Spleen (tissue), 11 donors: Measurements from ENCODE around the gene ZG16. TPM values are rescaled to one million over a fixed set of nuclear protein-coding genes. Genes with fewer than 3 reads are reported as not detected.
"Not testable (repeated sequence)": the region's sequence is repeated elsewhere in the genome, so short reads cannot be mapped to it uniquely, and the experiment has no call there.

Experiments
- DNase-seq: peaks from one replicate; pipeline ENCODE4 v3.0.0-alpha.2; 2020
- H3K27ac ChIP-seq, 8 donors: fragments of 200-600 bp; sonication (generic) in 7 of 8; 1 replicate in 4 of 8; 2 replicates in 4 of 8; pipeline versions ENCODE4 v1.5.0 to v1.8.0; 2016 to 2021; ENCODE audit warnings: inconsistent platforms in 4 of 8, mild to moderate bottlenecking in 4 of 8, moderate library complexity in 1 of 8
- H3K27me3 ChIP-seq, 7 donors: fragments of 200-600 bp; sonication (generic) in 6 of 7; replicated peaks in 1 of 7; 1 replicate in 4 of 7; 2 replicates in 3 of 7; pipeline versions ENCODE4 v1.5.0 to v1.8.0; 2016 to 2021; ENCODE audit warnings: inconsistent platforms in 3 of 7, mild to moderate bottlenecking in 1 of 7
- H3K36me3 ChIP-seq, 6 donors: fragments of 200-600 bp; sonication (generic) in 5 of 6; 1 replicate in 4 of 6; 2 replicates in 2 of 6; pipeline versions ENCODE4 v1.5.0 to v1.8.0; 2016 to 2021; ENCODE audit warnings: inconsistent platforms in 2 of 6
- H3K4me1 ChIP-seq, 6 donors: fragments of 200-600 bp; sonication (generic) in 5 of 6; 1 replicate in 3 of 6; 2 replicates in 3 of 6; pipeline versions ENCODE4 v1.5.0 to v1.8.0; 2016 to 2021; ENCODE audit warnings: inconsistent platforms in 3 of 6
- H3K4me3 ChIP-seq, 8 donors: fragments of 200-600 bp; sonication (generic) in 7 of 8; 1 replicate in 4 of 8; 2 replicates in 4 of 8; pipeline versions ENCODE4 v1.5.0 to v1.8.0; 2016 to 2021; ENCODE audit warnings: inconsistent platforms in 4 of 8, mild to moderate bottlenecking in 4 of 8, moderate library complexity in 2 of 8
- H3K9me3 ChIP-seq, 8 donors: fragments of 200-600 bp; sonication (generic) in 7 of 8; 1 replicate in 4 of 8; 2 replicates in 4 of 8; pipeline versions ENCODE4 v1.5.0 to v1.8.0; 2016 to 2021; ENCODE audit warnings: inconsistent platforms in 4 of 8
- CTCF ChIP-seq, 11 experiments: fragments of 200-600 bp in 7 of 11; fragments of 450-650 bp in 4 of 11; sonication (generic) in 4 of 11; IDR thresholded peaks in 8 of 11; conservative IDR thresholded peaks in 3 of 11; 1 replicate in 7 of 11; 2 replicates in 4 of 11; pipeline versions ENCODE4 v1.4.0 to v1.8.0; 2016 to 2021; ENCODE audit warnings: antibody characterized with exemption in 11 of 11, inconsistent platforms in 4 of 11, mild to moderate bottlenecking in 1 of 11
- POLR2A ChIP-seq, 3 donors: fragments of 450-650 bp; IDR thresholded peaks; one replicate each; pipeline ENCODE4 v1.5.1; 2017; ENCODE audit warnings: antibody characterized with exemption in 3 of 3, mild to moderate bottlenecking in 1 of 3
- POLR2AphosphoS5 ChIP-seq, 3 donors: sonication (generic); formaldehyde crosslinking; IDR thresholded peaks; one replicate each; pipeline ENCODE4 v1.5.1; 2017; ENCODE audit warnings: antibody characterized with exemption in 3 of 3
- WGBS, 5 donors: extraction: QIAGEN DNeasy Blood & Tissue Kit in 3 of 5; methylation state at CpG; one replicate each; pipeline versions ENCODE4 v1.1.5 to v1.1.7; 2013 to 2018; 5-methylcytosine and 5-hydroxymethylcytosine counted together
- intact Hi-C: fragments of 100-400 bp; cut with DNase I; formaldehyde crosslinking; loops from one replicate; pipeline ENCODE4 v1.15.0; 2023; ENCODE audit warnings: low total_unique reads
- polyA plus RNA-seq, 3 donors: library from polyadenylated mRNA; stranded (reverse); fragments of 200-250 nt; gene quantifications; one replicate each; pipeline ENCODE4 v1.2.1, GENCODE V29; 2013
- total RNA-seq, 7 donors: library from RNA; depleted of rRNA in 3 of 7; stranded (reverse); fragments of >200 nt in 3 of 7; fragmentation: NEBNext Ultra II Directional in 4 of 7; extraction: Animal tissue kit (Norgen Biotek cat#: 25700) in 4 of 7; gene quantifications; one replicate each; pipeline versions ENCODE4 v1.1.0 to v1.2.1, GENCODE V29; 2016 to 2021
- donor health status: healthy with polysubstance abuse.
- donor health status: DM: no; HTN: no; CAD: no; lungs with moderate emphysema.
- donor health status: DM: no; HTN: no; CAD: no.
- donor health status: Bipolar disorder and iron deficiency.
- donor health status: healthy.
- donor health status: DM: no; HTN: no; CAD: no.
- donor health status: DM: yes; HTN: yes; CAD: no.

The ZG16 gene
- total and polyA plus RNA-seq, 10 donors, result 0.06 to 0.07 TPM; not detected in 8

- DNase-seq, result no peak
- Histone ChIP-seq H3K4me3 (no peak overlapping the region), H3K36me3 (no peaks in the 10 kb centered on the region), H3K4me1 (peaks cover 0 to under 1% (median 0%) of the 10 kb centered on the region in 6 donors), H3K27ac (no peak overlapping the region), H3K9me3 (no peaks in the 10 kb centered on the region), H3K27me3 (no peaks in the 10 kb centered on the region)
- intact Hi-C loops, result no loop called here
- TF ChIP-seq POLR2AphosphoS5 (IDR thresholded peaks at IDR 0.05), result no peak
- WGBS, 5 donors, result 79 to 94% (median 86%) methylated on average over 10 of the region's 10 CpGs
Observed at GRCh38 chr16:29779474-29779873, 1.4 kb downstream of the ZG16 start.

- DNase-seq, H3K9me3 ChIP-seq, H3K27me3 ChIP-seq, H3K27ac ChIP-seq, H3K4me3 ChIP-seq, H3K36me3 ChIP-seq, intact Hi-C loops: not testable (repeated sequence)
- 85 to 89% (median 86%) methylated on average over 13 of the region's 13 CpGs for WGBS, 5 donors
- peaks cover 0 to 14% (median 12%) of the 10 kb centered on the region in 6 donors for H3K4me1 ChIP-seq
Observed at GRCh38 chr16:29783094-29783953, 5.3 kb downstream of the ZG16 start.

GRCh38 chr16:29784157-29784556, 6.1 kb downstream of the ZG16 start:
- Histone ChIP-seq H3K27me3 (no peaks in the 10 kb centered on the region), H3K27ac (no peak overlapping the region), H3K9me3 (no peaks in the 10 kb centered on the region), H3K4me1 (peaks cover 0 to 18% (median 12%) of the 10 kb centered on the region in 6 donors), H3K4me3 (no peak overlapping the region), H3K36me3 (no peaks in the 10 kb centered on the region)
- 89 to 97% (median 90%) methylated on average over 2 of the region's 2 CpGs for WGBS, 5 donors
- intact Hi-C loops, result no loop called here
- DNase-seq, result no peak
- TF ChIP-seq CTCF (IDR thresholded peaks at IDR 0.05 in 8 of 11, conservative IDR thresholded peaks at IDR 0.05 in 3 of 11) (no peak), POLR2AphosphoS5 (IDR thresholded peaks at IDR 0.05) (no peak), POLR2A (IDR thresholded peaks at IDR 0.05) (no peak)

- intact Hi-C loops, result no loop called here
Observed at GRCh38 chr16:29784901-29785500, 6.9 kb downstream of the ZG16 start.

GRCh38 chr16:29787155-29787554, 9.1 kb downstream of the ZG16 start:
- H3K9me3 ChIP-seq, H3K27me3 ChIP-seq, H3K36me3 ChIP-seq, H3K27ac ChIP-seq, DNase-seq, intact Hi-C loops, H3K4me3 ChIP-seq: not testable (repeated sequence)
- peaks cover 10 to 45% (median 35%) of the 10 kb centered on the region in 6 donors for H3K4me1 ChIP-seq
- WGBS, 5 donors, result 82 to 90% (median 87%) methylated on average over 4 of the region's 4 CpGs

More at GRCh38 chr16:29784901-29785500, 6.9 kb downstream of the ZG16 start:
- Histone ChIP-seq H3K9me3 (no peaks in the 10 kb centered on the region), H3K4me3 (peak overlapping the region in 6 of 8 donors; percentile 4 to 50 (median 14)), H3K36me3 (no peaks in the 10 kb centered on the region), H3K27me3 (no peaks in the 10 kb centered on the region), H3K27ac (peak overlapping the region in 4 of 8 donors; percentile 4 to 56 (median 30)), H3K4me1 (peaks cover 0 to 26% (median 19%) of the 10 kb centered on the region in 6 donors)
- WGBS, 5 donors, result 18 to 33% (median 21%) methylated on average over 26 to 38 of the region's 38 CpGs
- peak; percentile 95 for DNase-seq
- TF ChIP-seq POLR2A (IDR thresholded peaks at IDR 0.05) (no peak), CTCF (IDR thresholded peaks at IDR 0.05 in 8 of 11, conservative IDR thresholded peaks at IDR 0.05 in 3 of 11) (peak; percentile 60 to 93 (median 83)), POLR2AphosphoS5 (IDR thresholded peaks at IDR 0.05) (peak; percentile 45 to 75 (median 55))
